Naive thymus-derived CD8-positive, alpha-beta T cell (primary cell): Measurements from ENCODE around the gene WNT2B. TPM values are rescaled to one million over a fixed set of nuclear protein-coding genes. Genes with fewer than 3 reads are reported as not detected.
"Not testable (repeated sequence)": the region's sequence is repeated elsewhere in the genome, so short reads cannot be mapped to it uniquely, and the experiment has no call there.

Experiments
- ATAC-seq, 2 donors: fragments of 150-1000 bp; cut with Tn5 transposase in 1 of 2; sonication (Bioruptor Pico), chemical (Tn5 transposase) in 1 of 2; 1 replicate in 1 of 2; 2 replicates in 1 of 2; pipeline ENCODE4 v1.10.0; 2021; ENCODE audit warnings: mild to moderate bottlenecking in 2 of 2, moderate library complexity in 2 of 2
- POLR2A ChIA-PET: fragments of 350-600 bp; sonication (Branson Sonifier 250); formaldehyde crosslinking; loops from one replicate; lab custom pipeline; 2021; ENCODE audit warnings: antibody characterized with exemption; lab: Charles Lee
- DNase-seq, 10 donors: peaks; one replicate each; pipeline versions ENCODE4 v3.0.0 to v3.0.0-alpha.2; 2020 to 2022
- H3K27ac Mint-ChIP-seq, 10 donors: one replicate each; pipeline ENCODE4 v1.8.0; 2020 to 2022; ENCODE audit warnings: mild to moderate bottlenecking in 10 of 10, mixed read lengths in 10 of 10, moderate library complexity in 4 of 10, inconsistent platforms in 1 of 10
- H3K27me3 Mint-ChIP-seq, 5 donors: one replicate each; pipeline ENCODE4 v1.8.0; 2021 to 2022; ENCODE audit warnings: mixed read lengths in 5 of 5
- H3K36me3 Mint-ChIP-seq, 3 donors: one replicate each; pipeline ENCODE4 v1.8.0; 2020 to 2022; ENCODE audit warnings: mixed read lengths in 3 of 3, mild to moderate bottlenecking in 2 of 3, inconsistent platforms in 1 of 3
- H3K4me1 Mint-ChIP-seq, 4 donors: one replicate each; pipeline ENCODE4 v1.8.0; 2021 to 2022; ENCODE audit warnings: mixed read lengths in 4 of 4
- H3K4me3 Mint-ChIP-seq, 10 donors: one replicate each; pipeline ENCODE4 v1.8.0; 2020 to 2022; ENCODE audit warnings: mild to moderate bottlenecking in 10 of 10, mixed read lengths in 10 of 10, moderate library complexity in 6 of 10, inconsistent platforms in 1 of 10
- H3K9me3 Mint-ChIP-seq, 9 donors: one replicate each; pipeline ENCODE4 v1.8.0; 2020 to 2022; ENCODE audit warnings: mixed read lengths in 9 of 9, mild to moderate bottlenecking in 3 of 9, inconsistent platforms in 1 of 9, moderate library complexity in 1 of 9
- polyA plus RNA-seq, 3 donors: library from polyadenylated mRNA; unstranded; fragments of 300-500 nt; fragmentation: Illumina TruSeq; gene quantifications; one replicate each; pipeline ENCODE4 v1.2.3, GENCODE V29; 2021
- total RNA-seq, 8 experiments: library from RNA in 2 of 8; stranded (reverse) in 2 of 8; gene quantifications; one replicate each; pipeline ENCODE4 v1.2.3 and lab custom pipeline; 2021 to 2026

Gene WNT2B
- total and polyA plus RNA-seq, 5 experiments from 2014 or later, result 0.06 to 0.33 (median 0.21) TPM; not detected in 2

GRCh38 chr1:112486063-112486462 lies 22.7 kb upstream of the WNT2B start:
- POLR2A ChIA-PET, ATAC-seq, DNase-seq, H3K4me1 Mint-ChIP-seq, H3K27ac Mint-ChIP-seq, H3K9me3 Mint-ChIP-seq, H3K4me3 Mint-ChIP-seq, H3K36me3 Mint-ChIP-seq: not testable (repeated sequence)
- H3K27me3 Mint-ChIP-seq, result peaks cover 12 to 23% (median 15%) of the 10 kb centered on the region in 5 donors

- H3K9me3 Mint-ChIP-seq, ATAC-seq, DNase-seq, H3K27ac Mint-ChIP-seq, H3K4me3 Mint-ChIP-seq, H3K36me3 Mint-ChIP-seq, H3K4me1 Mint-ChIP-seq: not testable (repeated sequence)
- POLR2A ChIA-PET, result interaction anchor here (0.6 kb wide), 1 partner anchor 77 kb away, joined by 4 read pairs; no protein-coding TSS in a partner anchor
- peaks cover 7 to 23% (median 11%) of the 10 kb centered on the region in 5 donors for H3K27me3 Mint-ChIP-seq
Observed at GRCh38 chr1:112487686-112488085, 21.1 kb upstream of the WNT2B start.

- ATAC-seq (no peak), DNase-seq (no peak)
- H3K9me3 Mint-ChIP-seq, result no peaks in the 10 kb centered on the region
- POLR2A ChIA-PET, result interaction anchor here (0.6 kb wide), 1 partner anchor 77 kb away, joined by 4 read pairs; no protein-coding TSS in a partner anchor
- no peak overlapping the region for H3K4me3 Mint-ChIP-seq
- H3K36me3 Mint-ChIP-seq, result no peaks in the 10 kb centered on the region
- H3K27ac Mint-ChIP-seq, result no peak overlapping the region
- peaks cover 10 to 24% (median 14%) of the 10 kb centered on the region in 5 donors for H3K27me3 Mint-ChIP-seq
- no peaks in the 10 kb centered on the region for H3K4me1 Mint-ChIP-seq
Observed at GRCh38 chr1:112488141-112488540, 20.6 kb upstream of the WNT2B start.

- Mint-ChIP-seq H3K9me3 (no peaks in the 10 kb centered on the region), H3K4me3 (no peak overlapping the region), H3K4me1 (no peaks in the 10 kb centered on the region), H3K27me3 (peaks cover 17 to 41% (median 29%) of the 10 kb centered on the region in 5 donors), H3K36me3 (no peaks in the 10 kb centered on the region), H3K27ac (no peak overlapping the region)
- DNase-seq, result no peak
- no peak for ATAC-seq
- POLR2A ChIA-PET, result no interaction called here
Observed at GRCh38 chr1:112492076-112492475, 16.7 kb upstream of the WNT2B start.

- no peak for DNase-seq
- Mint-ChIP-seq H3K4me1 (no peaks in the 10 kb centered on the region), H3K27ac (no peak overlapping the region), H3K27me3 (peaks cover 23 to 54% (median 37%) of the 10 kb centered on the region in 5 donors), H3K36me3 (no peaks in the 10 kb centered on the region), H3K9me3 (no peaks in the 10 kb centered on the region), H3K4me3 (no peak overlapping the region)
- ATAC-seq, result no peak
- POLR2A ChIA-PET, result no interaction called here
Observed at GRCh38 chr1:112493351-112493750, 15.4 kb upstream of the WNT2B start.

GRCh38 chr1:112496290-112496689 lies 12.5 kb upstream of the WNT2B start:
- H3K27me3 Mint-ChIP-seq, result peaks cover 28 to 59% (median 52%) of the 10 kb centered on the region in 5 donors
- no peak overlapping the region for H3K27ac Mint-ChIP-seq
- no peak overlapping the region for H3K4me3 Mint-ChIP-seq
- no peak for ATAC-seq
- DNase-seq, result no peak
- H3K9me3 Mint-ChIP-seq, result no peaks in the 10 kb centered on the region
- POLR2A ChIA-PET, result interaction anchor here (0.7 kb wide), 1 partner anchor 122 kb away, joined by 5 read pairs; the partner anchor contains the start of gene ST7L
- H3K36me3 Mint-ChIP-seq, result no peaks in the 10 kb centered on the region
- H3K4me1 Mint-ChIP-seq, result no peaks in the 10 kb centered on the region

GRCh38 chr1:112501810-112502641 lies 6.7 kb upstream of the WNT2B start:
- POLR2A ChIA-PET, result interaction anchor here (0.9 to 1.5 kb wide), 5 partner anchors 112 to 213 kb away, joined by 3 to 5 read pairs (median 3); partner anchors contain the start of genes CAPZA1, PPM1J and ST7L
- no peak overlapping the region for H3K27ac Mint-ChIP-seq
- no peaks in the 10 kb centered on the region for H3K36me3 Mint-ChIP-seq
- ATAC-seq (peak; percentile 78 to 91), DNase-seq (peak; percentile 30 to 73 (median 46))
- peaks cover 3 to 14% (median 9%) of the 10 kb centered on the region in 4 donors for H3K4me1 Mint-ChIP-seq
- peaks cover 39 to 85% (median 67%) of the 10 kb centered on the region in 5 donors for H3K27me3 Mint-ChIP-seq
- H3K9me3 Mint-ChIP-seq, result no peaks in the 10 kb centered on the region
- peak overlapping the region; percentile 57 to 85 (median 68) for H3K4me3 Mint-ChIP-seq

- ATAC-seq (no peak), DNase-seq (no peak)
- H3K36me3 Mint-ChIP-seq, result no peaks in the 10 kb centered on the region
- POLR2A ChIA-PET, result interaction anchor here (1.5 kb wide), 1 partner anchor 213 kb away, joined by 3 read pairs; the partner anchor contains the start of gene PPM1J
- no peaks in the 10 kb centered on the region for H3K9me3 Mint-ChIP-seq
- peak overlapping the region in 1 of 10 donors; percentile 33 for H3K27ac Mint-ChIP-seq
- peak overlapping the region in 9 of 10 donors; percentile 6 to 85 (median 67) for H3K4me3 Mint-ChIP-seq
- H3K4me1 Mint-ChIP-seq, result peaks cover 4 to 21% (median 17%) of the 10 kb centered on the region in 4 donors
- H3K27me3 Mint-ChIP-seq, result peaks cover 38 to 83% (median 61%) of the 10 kb centered on the region in 5 donors
Observed at GRCh38 chr1:112502826-112503225, 5.9 kb upstream of the WNT2B start.

GRCh38 chr1:112504001-112504660 lies 4.6 kb upstream of the WNT2B start:
- ATAC-seq (no peak), DNase-seq (no peak)
- H3K27me3 Mint-ChIP-seq, result peaks cover 34 to 70% (median 48%) of the 10 kb centered on the region in 5 donors
- peaks cover 4 to 24% (median 22%) of the 10 kb centered on the region in 4 donors for H3K4me1 Mint-ChIP-seq
- no peaks in the 10 kb centered on the region for H3K9me3 Mint-ChIP-seq
- no peaks in the 10 kb centered on the region for H3K36me3 Mint-ChIP-seq
- no peak overlapping the region for H3K4me3 Mint-ChIP-seq
- POLR2A ChIA-PET, result no interaction called here
- peak overlapping the region in 1 of 10 donors; percentile 62 for H3K27ac Mint-ChIP-seq

GRCh38 chr1:112504661-112505399 lies 3.9 kb upstream of the WNT2B start:
- H3K9me3 Mint-ChIP-seq, result no peaks in the 10 kb centered on the region

GRCh38 chr1:112505400-112505785 lies 3.4 kb upstream of the WNT2B start:
- POLR2A ChIA-PET, result interaction anchor here (0.6 kb wide), 1 partner anchor 40 kb away, joined by 4 read pairs; no protein-coding TSS in a partner anchor
- Mint-ChIP-seq H3K27ac (no peak overlapping the region), H3K27me3 (peaks cover 25 to 59% (median 39%) of the 10 kb centered on the region in 5 donors), H3K4me1 (peaks cover 4 to 27% (median 22%) of the 10 kb centered on the region in 4 donors), H3K36me3 (no peaks in the 10 kb centered on the region), H3K9me3 (no peaks in the 10 kb centered on the region), H3K4me3 (peak overlapping the region in 1 of 10 donors; percentile 14)
- ATAC-seq (no peak), DNase-seq (no peak)

More at GRCh38 chr1:112504661-112505399, 3.9 kb upstream of the WNT2B start:
- Mint-ChIP-seq H3K27me3 (peaks cover 28 to 63% (median 41%) of the 10 kb centered on the region in 5 donors), H3K36me3 (no peaks in the 10 kb centered on the region), H3K4me3 (peak overlapping the region in 2 of 10 donors; percentile 7 to 14), H3K4me1 (peaks cover 4 to 27% (median 22%) of the 10 kb centered on the region in 4 donors), H3K27ac (no peak overlapping the region)
- no peak for DNase-seq
- no peak for ATAC-seq
- POLR2A ChIA-PET, result no interaction called here

- peaks cover 24 to 58% (median 41%) of the 10 kb centered on the region in 5 donors for H3K27me3 Mint-ChIP-seq
- no peak overlapping the region for H3K27ac Mint-ChIP-seq
- no peaks in the 10 kb centered on the region for H3K9me3 Mint-ChIP-seq
- H3K36me3 Mint-ChIP-seq, result no peaks in the 10 kb centered on the region
- DNase-seq (no peak), ATAC-seq (no peak)
- no peak overlapping the region for H3K4me3 Mint-ChIP-seq
- peaks cover 4 to 27% (median 22%) of the 10 kb centered on the region in 4 donors for H3K4me1 Mint-ChIP-seq
- POLR2A ChIA-PET, result interaction anchor here (0.6 kb wide), 1 partner anchor 39 kb away, joined by 4 read pairs; no protein-coding TSS in a partner anchor
Observed at GRCh38 chr1:112505878-112506277, 2.9 kb upstream of the WNT2B start.
